CD8-positive, alpha-beta memory T cell (primary cell): ENCODE results near the gene ENTREP1. TPM values are rescaled to one million over a fixed set of nuclear protein-coding genes. Genes with fewer than 3 reads are reported as not detected.

Experiments
- CTCF ChIA-PET: fragments of 350-600 bp; sonication (Branson Sonifier 250); formaldehyde crosslinking; loops from one replicate; lab custom pipeline; 2021; ENCODE audit warnings: antibody characterized with exemption; lab: Charles Lee
- POLR2A ChIA-PET: fragments of 350-600 bp; sonication (Branson Sonifier 250); formaldehyde crosslinking; loops from one replicate; lab custom pipeline; 2021; ENCODE audit warnings: antibody characterized with exemption; lab: Charles Lee
- DNase-seq, 5 donors: peaks; one replicate each; pipeline versions ENCODE4 v3.0.0 to v3.0.0-alpha.2; 2020 to 2022; ENCODE audit warnings: mixed read lengths in 1 of 5
- H3K27ac ChIP-seq: one replicate; pipeline ENCODE4 v1.7.0; 2013; ENCODE audit warnings: low read depth, mild to moderate bottlenecking, low read length, moderate library complexity
- H3K27me3 ChIP-seq: 2 replicates; pipeline ENCODE4 v1.7.0; 2013; ENCODE audit warnings: low read length, mild to moderate bottlenecking; ENCODE audit not compliant: insufficient read depth, poor library complexity, severe bottlenecking
- H3K36me3 ChIP-seq: 2 replicates; pipeline ENCODE4 v1.7.0; 2013; ENCODE audit warnings: mild to moderate bottlenecking, low read length, moderate library complexity; ENCODE audit not compliant: insufficient read depth
- H3K4me1 ChIP-seq: 2 replicates; pipeline ENCODE4 v1.7.0; 2013; ENCODE audit warnings: mild to moderate bottlenecking, low read length, moderate library complexity; ENCODE audit not compliant: insufficient read depth
- H3K4me3 ChIP-seq: 2 replicates; pipeline ENCODE4 v1.7.0; 2013; ENCODE audit warnings: mild to moderate bottlenecking, low read length
- H3K9me3 ChIP-seq: 2 replicates; pipeline ENCODE4 v1.7.0; 2013; ENCODE audit warnings: mild to moderate bottlenecking, low read length
- H3K27ac Mint-ChIP-seq, 8 donors: one replicate each; pipeline ENCODE4 v1.8.0; 2020 to 2021; ENCODE audit warnings: mixed read lengths in 8 of 8, mild to moderate bottlenecking in 6 of 8, inconsistent platforms in 3 of 8, moderate library complexity in 3 of 8
- H3K27me3 Mint-ChIP-seq, 2 donors: one replicate each; pipeline ENCODE4 v1.8.0; 2020 to 2021; ENCODE audit warnings: mixed read lengths in 2 of 2, mild to moderate bottlenecking in 1 of 2, moderate library complexity in 1 of 2
- H3K36me3 Mint-ChIP-seq, 3 donors: one replicate each; pipeline ENCODE4 v1.8.0; 2020 to 2021; ENCODE audit warnings: mixed read lengths in 3 of 3, inconsistent platforms in 1 of 3, mild to moderate bottlenecking in 1 of 3
- H3K4me1 Mint-ChIP-seq, 3 donors: one replicate each; pipeline ENCODE4 v1.8.0; 2020 to 2021; ENCODE audit warnings: mixed read lengths in 3 of 3, inconsistent platforms in 1 of 3, mild to moderate bottlenecking in 1 of 3
- H3K4me3 Mint-ChIP-seq, 7 donors: one replicate each; pipeline ENCODE4 v1.8.0; 2020 to 2021; ENCODE audit warnings: mixed read lengths in 7 of 7, mild to moderate bottlenecking in 6 of 7, moderate library complexity in 4 of 7, inconsistent platforms in 2 of 7
- H3K9me3 Mint-ChIP-seq, 5 donors: one replicate each; pipeline ENCODE4 v1.8.0; 2020 to 2022; ENCODE audit warnings: mixed read lengths in 5 of 5, mild to moderate bottlenecking in 3 of 5, moderate library complexity in 2 of 5, inconsistent platforms in 1 of 5
- polyA plus RNA-seq: library from polyadenylated mRNA; unstranded; fragments of 300-500 nt; fragmentation: Illumina TruSeq; gene quantifications from one replicate; pipeline ENCODE4 v1.2.3, GENCODE V29; 2021
- total RNA-seq, 2 experiments: library from RNA; stranded (reverse); gene quantifications; one replicate each; pipeline ENCODE4 v1.2.3, GENCODE V29; 2021

Gene ENTREP1
- total and polyA plus RNA-seq, 3 experiments from 2014 or later, result not detected

- no peaks in the 10 kb centered on the region for H3K9me3 Mint-ChIP-seq
- H3K4me3 Mint-ChIP-seq, result no peak overlapping the region
- ChIA-PET CTCF (no interaction called here), POLR2A (no interaction called here)
- Histone ChIP-seq H3K9me3 (no peaks in the 10 kb centered on the region), H3K4me1 (no peaks in the 10 kb centered on the region), H3K36me3 (no peaks in the 10 kb centered on the region), H3K27ac (no peak overlapping the region), H3K4me3 (no peak overlapping the region), H3K27me3 (no peaks in the 10 kb centered on the region)
- peaks cover 6 to 23% of the 10 kb centered on the region in 2 donors for H3K27me3 Mint-ChIP-seq
- H3K4me1 Mint-ChIP-seq, result peaks cover 0 to 3% (median under 1%) of the 10 kb centered on the region in 3 donors
- DNase-seq, result no peak
- H3K27ac Mint-ChIP-seq, result no peak overlapping the region
- H3K36me3 Mint-ChIP-seq, result no peaks in the 10 kb centered on the region
Observed at GRCh38 chr9:69427286-69427685, 102.3 kb downstream of the ENTREP1 start.

- H3K4me1 Mint-ChIP-seq, result no peaks in the 10 kb centered on the region
- Histone ChIP-seq H3K27ac (no peak overlapping the region), H3K36me3 (no peaks in the 10 kb centered on the region), H3K9me3 (no peaks in the 10 kb centered on the region), H3K27me3 (no peaks in the 10 kb centered on the region), H3K4me1 (no peaks in the 10 kb centered on the region), H3K4me3 (no peak overlapping the region)
- H3K4me3 Mint-ChIP-seq, result no peak overlapping the region
- no peaks in the 10 kb centered on the region for H3K9me3 Mint-ChIP-seq
- H3K27me3 Mint-ChIP-seq, result peaks cover 6 to 20% of the 10 kb centered on the region in 2 donors
- ChIA-PET POLR2A (no interaction called here), CTCF (no interaction called here)
- no peak for DNase-seq
- H3K27ac Mint-ChIP-seq, result no peak overlapping the region
- H3K36me3 Mint-ChIP-seq, result no peaks in the 10 kb centered on the region
Observed at GRCh38 chr9:69428017-69428785, 103.2 kb downstream of the ENTREP1 start.

GRCh38 chr9:69429281-69429680 lies 104.3 kb downstream of the ENTREP1 start:
- Mint-ChIP-seq H3K4me3 (no peak overlapping the region), H3K36me3 (no peaks in the 10 kb centered on the region), H3K27ac (no peak overlapping the region)

GRCh38 chr9:69430206-69430605 lies 105.2 kb downstream of the ENTREP1 start:
- H3K27ac ChIP-seq, result no peak overlapping the region
- Mint-ChIP-seq H3K4me1 (no peaks in the 10 kb centered on the region), H3K27ac (no peak overlapping the region), H3K4me3 (no peak overlapping the region), H3K36me3 (no peaks in the 10 kb centered on the region), H3K27me3 (peaks cover 6 to 17% of the 10 kb centered on the region in 2 donors), H3K9me3 (no peaks in the 10 kb centered on the region)
- no peak overlapping the region for H3K4me3 ChIP-seq
- no peaks in the 10 kb centered on the region for H3K4me1 ChIP-seq
- POLR2A ChIA-PET, result no interaction called here
- DNase-seq, result no peak
- CTCF ChIA-PET, result no interaction called here
- no peaks in the 10 kb centered on the region for H3K9me3 ChIP-seq
- H3K36me3 ChIP-seq, result no peaks in the 10 kb centered on the region
- no peaks in the 10 kb centered on the region for H3K27me3 ChIP-seq

More at GRCh38 chr9:69429281-69429680, 104.3 kb downstream of the ENTREP1 start:
- CTCF ChIA-PET, result no interaction called here
- H3K4me3 ChIP-seq, result no peak overlapping the region
- Mint-ChIP-seq H3K9me3 (no peaks in the 10 kb centered on the region), H3K4me1 (no peaks in the 10 kb centered on the region), H3K27me3 (peaks cover 6 to 20% of the 10 kb centered on the region in 2 donors)
- no peak overlapping the region for H3K27ac ChIP-seq
- H3K4me1 ChIP-seq, result no peaks in the 10 kb centered on the region
- H3K36me3 ChIP-seq, result no peaks in the 10 kb centered on the region
- H3K9me3 ChIP-seq, result no peaks in the 10 kb centered on the region
- POLR2A ChIA-PET, result no interaction called here
- no peak for DNase-seq
- no peaks in the 10 kb centered on the region for H3K27me3 ChIP-seq

- Histone ChIP-seq H3K36me3 (no peaks in the 10 kb centered on the region), H3K4me1 (no peaks in the 10 kb centered on the region), H3K4me3 (no peak overlapping the region), H3K9me3 (no peaks in the 10 kb centered on the region), H3K27me3 (no peaks in the 10 kb centered on the region), H3K27ac (no peak overlapping the region)
- Mint-ChIP-seq H3K36me3 (no peaks in the 10 kb centered on the region), H3K27me3 (peaks cover 4 to 13% of the 10 kb centered on the region in 2 donors), H3K27ac (no peak overlapping the region), H3K9me3 (no peaks in the 10 kb centered on the region), H3K4me1 (no peaks in the 10 kb centered on the region), H3K4me3 (no peak overlapping the region)
- POLR2A ChIA-PET, result no interaction called here
- CTCF ChIA-PET, result interaction anchor here (2.5 kb wide), 1 partner anchor 9 kb away, joined by 6 read pairs; no protein-coding TSS in a partner anchor
- no peak for DNase-seq
Observed at GRCh38 chr9:69431203-69431602, 106.2 kb downstream of the ENTREP1 start.

- no peak for DNase-seq
- CTCF ChIA-PET, result interaction anchor here (2.5 kb wide), 1 partner anchor 10 kb away, joined by 6 read pairs; no protein-coding TSS in a partner anchor
- Mint-ChIP-seq H3K4me1 (no peaks in the 10 kb centered on the region), H3K4me3 (no peak overlapping the region), H3K9me3 (no peaks in the 10 kb centered on the region), H3K27ac (no peak overlapping the region), H3K27me3 (peaks cover 4 to 13% of the 10 kb centered on the region in 2 donors), H3K36me3 (no peaks in the 10 kb centered on the region)
- H3K9me3 ChIP-seq, result no peaks in the 10 kb centered on the region
- no peaks in the 10 kb centered on the region for H3K4me1 ChIP-seq
- H3K27me3 ChIP-seq, result no peaks in the 10 kb centered on the region
- POLR2A ChIA-PET, result no interaction called here
- H3K4me3 ChIP-seq, result no peak overlapping the region
- H3K36me3 ChIP-seq, result no peaks in the 10 kb centered on the region
- H3K27ac ChIP-seq, result no peak overlapping the region
Observed at GRCh38 chr9:69431777-69432176, 106.8 kb downstream of the ENTREP1 start.

- Mint-ChIP-seq H3K4me1 (no peaks in the 10 kb centered on the region), H3K36me3 (no peaks in the 10 kb centered on the region), H3K27me3 (peaks cover 3 to 13% of the 10 kb centered on the region in 2 donors), H3K27ac (no peak overlapping the region), H3K4me3 (no peak overlapping the region), H3K9me3 (no peaks in the 10 kb centered on the region)
- Histone ChIP-seq H3K36me3 (no peaks in the 10 kb centered on the region), H3K27ac (no peak overlapping the region), H3K27me3 (no peaks in the 10 kb centered on the region), H3K4me3 (no peak overlapping the region), H3K4me1 (no peaks in the 10 kb centered on the region), H3K9me3 (no peaks in the 10 kb centered on the region)
- no peak for DNase-seq
- POLR2A ChIA-PET, result no interaction called here
- CTCF ChIA-PET, result interaction anchor here (2.5 kb wide), 1 partner anchor 11 kb away, joined by 6 read pairs; no protein-coding TSS in a partner anchor
Observed at GRCh38 chr9:69432623-69433022, 107.6 kb downstream of the ENTREP1 start.

- H3K4me1 ChIP-seq, result no peaks in the 10 kb centered on the region
- H3K27me3 ChIP-seq, result no peaks in the 10 kb centered on the region
- no peak overlapping the region for H3K4me3 Mint-ChIP-seq
- H3K27ac Mint-ChIP-seq, result no peak overlapping the region
- H3K4me3 ChIP-seq, result no peak overlapping the region
- H3K4me1 Mint-ChIP-seq, result no peaks in the 10 kb centered on the region
- DNase-seq, result no peak
- no peaks in the 10 kb centered on the region for H3K9me3 ChIP-seq
- H3K27me3 Mint-ChIP-seq, result peaks cover 1 to 13% of the 10 kb centered on the region in 2 donors
- H3K9me3 Mint-ChIP-seq, result no peaks in the 10 kb centered on the region
- ChIA-PET CTCF (interaction anchor here (0.9 to 2.5 kb wide), 2 partner anchors 11 to 24 kb away, joined by 4 to 6 read pairs; no protein-coding TSS in a partner anchor), POLR2A (no interaction called here)
- no peaks in the 10 kb centered on the region for H3K36me3 ChIP-seq
- no peaks in the 10 kb centered on the region for H3K36me3 Mint-ChIP-seq
- H3K27ac ChIP-seq, result no peak overlapping the region
Observed at GRCh38 chr9:69433392-69433791, 108.4 kb downstream of the ENTREP1 start.
